HG03460 (cell line): ENCODE data around the gene CHST12.
"Not testable (repeated sequence)": the region's sequence is repeated elsewhere in the genome, so short reads cannot be mapped to it uniquely, and the experiment has no call there.

ENCODE experiments used
- ATAC-seq: cut with Tn5 transposase; IDR thresholded peaks from one replicate; pipeline ENCODE4 v1.9.1; 2021; ENCODE audit not compliant: unreplicated experiment

The CHST12 gene

DNA sequence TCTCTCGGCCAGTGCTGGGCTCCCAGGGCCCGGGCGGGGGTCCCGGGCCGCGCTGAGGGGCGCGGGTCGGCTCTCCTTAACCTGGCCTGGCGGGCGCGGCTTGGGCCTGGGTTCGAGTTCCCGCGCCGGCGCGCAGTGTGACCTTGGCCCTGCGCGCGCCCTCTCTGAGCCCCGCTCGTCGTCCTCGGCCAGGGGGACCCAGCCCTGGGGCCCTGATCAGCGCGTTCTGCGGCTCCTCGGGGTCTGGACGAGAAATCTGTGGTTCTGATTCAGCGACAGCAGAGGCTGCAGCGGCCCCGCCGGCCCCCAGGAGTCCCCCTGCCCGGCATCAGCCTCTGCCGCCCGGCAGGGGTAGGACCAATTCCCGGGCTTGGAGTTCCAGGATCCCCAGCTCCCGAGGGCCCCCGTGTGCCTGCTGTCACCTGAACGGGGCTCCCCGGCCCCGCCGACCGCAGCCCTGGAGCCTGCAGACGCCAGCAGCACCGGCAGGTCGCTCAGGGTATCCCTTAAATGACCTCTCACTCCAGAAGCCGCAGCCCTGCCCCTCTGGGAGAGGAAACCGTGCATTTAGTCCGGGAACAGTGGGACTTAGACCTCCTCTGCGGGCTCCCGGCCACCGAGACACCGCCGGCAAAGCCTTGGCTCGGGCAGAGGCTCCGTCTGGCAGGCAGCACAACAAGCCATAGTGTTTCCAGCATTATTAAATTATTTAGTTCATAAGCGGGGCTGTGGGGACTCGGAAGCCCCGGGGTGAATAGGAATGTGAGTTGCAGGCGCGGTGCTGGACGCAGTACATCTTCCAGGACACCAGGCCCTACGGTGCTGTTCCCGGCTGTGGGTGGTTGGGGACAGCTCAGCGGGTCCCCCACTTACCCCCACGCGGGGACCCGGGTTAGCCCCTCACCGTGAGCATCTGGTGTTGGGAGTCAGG, 572 bp downstream of the CHST12 start:
- ATAC-seq = peak; percentile 1

DNA sequence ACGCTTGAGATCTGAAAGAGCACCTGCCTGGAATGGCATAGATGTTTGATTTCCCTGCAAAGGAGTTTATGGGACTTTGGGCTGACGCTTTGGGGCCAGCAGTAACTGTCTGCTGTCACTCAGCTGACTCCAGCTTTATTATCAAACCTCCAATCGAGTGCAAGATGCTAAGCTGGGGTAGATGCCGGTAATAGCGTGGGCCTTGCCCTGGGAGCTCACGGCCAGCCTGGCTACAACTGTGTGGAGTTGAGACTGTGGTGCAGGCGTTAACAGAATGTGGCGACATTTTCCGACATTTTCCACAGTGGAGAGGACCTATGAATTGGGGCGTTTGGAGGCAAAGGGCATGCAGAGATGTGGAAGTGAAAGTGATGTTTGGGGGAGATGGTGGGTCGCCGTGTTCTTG, 1.3 kb downstream of the CHST12 start:
- no peak for ATAC-seq

DNA sequence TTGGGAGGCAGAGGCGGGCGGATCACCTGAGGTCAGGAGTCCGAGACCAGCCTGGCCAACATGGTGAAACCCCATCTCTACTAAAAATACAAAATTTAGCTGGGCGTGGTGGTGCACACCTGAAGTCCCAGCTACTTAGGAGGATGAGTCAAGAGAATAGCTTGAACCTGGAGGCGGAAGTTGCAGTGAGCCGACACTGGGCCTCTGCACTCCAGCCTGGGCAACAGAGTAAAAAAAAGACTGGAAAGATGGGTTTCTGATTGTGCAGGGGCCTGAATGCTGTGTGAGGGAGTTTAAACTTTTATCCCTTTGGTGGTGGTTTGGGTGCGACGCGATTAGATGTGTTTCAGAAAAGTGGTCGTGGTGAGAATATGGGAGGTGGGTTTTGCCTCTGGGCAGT, 1.8 kb downstream of the CHST12 start:
- no peak for ATAC-seq

DNA sequence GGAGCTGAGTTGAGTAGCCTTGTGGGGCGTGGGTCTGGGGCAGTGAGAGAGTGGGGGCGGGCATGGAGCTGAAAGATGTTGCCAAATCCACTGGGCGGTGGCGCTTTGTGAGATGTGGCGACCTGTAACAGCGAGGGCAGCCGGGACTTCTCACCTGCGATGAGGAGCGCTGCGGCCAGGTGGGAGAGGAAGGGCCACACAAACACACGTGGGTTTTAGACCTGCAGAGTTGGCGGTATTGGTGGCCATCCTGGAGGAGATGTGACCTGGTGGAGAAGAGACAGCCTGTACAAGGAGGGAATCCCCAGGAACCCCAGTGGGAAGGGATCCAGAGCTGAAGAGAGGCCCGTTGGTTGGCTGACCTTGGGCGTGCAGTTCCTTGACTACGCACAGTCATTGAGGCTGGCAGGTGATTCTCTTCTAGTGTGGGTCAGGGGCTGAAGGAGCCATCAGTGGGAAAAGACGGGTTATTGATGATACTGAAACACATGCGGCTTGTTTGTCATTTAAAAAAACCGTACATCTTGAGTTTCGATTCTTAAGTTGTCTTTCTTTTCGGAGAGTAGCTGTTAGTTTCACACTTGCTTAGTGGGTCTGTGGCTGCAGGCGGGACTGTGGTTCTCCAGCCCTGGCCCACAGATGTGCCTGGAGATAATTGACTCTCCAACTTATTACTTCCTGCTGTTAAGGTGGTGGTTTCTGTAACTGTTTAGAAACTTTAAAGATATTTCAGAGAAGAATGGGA, 2.4 kb downstream of the CHST12 start:
- peak; percentile 48 for ATAC-seq

DNA sequence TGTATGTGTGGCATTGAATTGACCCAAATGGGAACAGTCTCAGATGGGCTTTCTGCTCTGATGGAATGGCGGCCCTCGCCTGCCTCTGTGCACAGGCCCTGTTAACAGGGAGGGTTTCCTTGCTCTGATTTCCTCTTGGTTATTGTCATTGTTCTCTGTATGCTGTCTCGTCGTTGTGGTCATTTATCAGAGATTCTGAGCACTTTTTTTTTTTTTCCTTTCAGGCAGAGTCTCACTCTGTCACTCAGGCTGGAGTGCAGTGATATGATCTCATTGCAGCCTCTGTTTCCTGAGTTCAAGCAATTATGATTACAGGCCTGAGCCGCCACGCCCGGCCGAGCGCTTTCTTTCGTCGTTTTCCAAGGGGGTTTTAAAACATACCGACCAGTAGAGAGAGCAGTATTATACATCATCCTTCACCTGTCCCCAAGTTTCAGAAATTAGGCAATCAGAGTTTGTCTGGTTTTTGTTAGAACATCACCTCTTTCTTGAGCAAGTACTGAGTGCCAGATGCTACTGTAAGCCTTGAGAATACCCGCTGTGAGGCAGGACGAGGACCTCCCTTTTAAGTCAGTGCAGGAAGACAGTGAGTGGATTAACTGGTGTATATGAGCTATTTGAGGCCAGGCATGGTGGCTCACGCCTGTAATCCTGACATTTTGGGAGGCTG, 6.5 kb downstream of the CHST12 start:
- no peak for ATAC-seq

DNA sequence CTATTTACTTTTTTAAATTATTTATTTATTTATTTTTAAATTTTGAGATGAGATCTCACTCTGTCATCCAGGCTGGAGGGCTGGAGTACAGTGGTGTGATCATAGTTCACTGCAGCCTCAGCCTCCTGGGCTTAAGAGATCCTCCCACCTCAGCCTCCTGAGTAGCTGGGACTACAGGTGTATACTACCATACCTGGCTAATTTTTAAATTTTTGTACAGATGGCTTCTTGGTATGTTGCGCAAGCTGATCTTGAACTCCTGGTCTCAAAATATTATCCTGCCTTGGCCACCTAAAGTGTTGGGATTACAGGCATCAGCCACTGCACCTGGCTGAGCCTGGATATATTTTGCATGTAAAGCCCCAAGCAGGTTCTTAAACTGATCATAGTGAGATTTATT, 7.6 kb downstream of the CHST12 start:
- ATAC-seq = no peak

DNA sequence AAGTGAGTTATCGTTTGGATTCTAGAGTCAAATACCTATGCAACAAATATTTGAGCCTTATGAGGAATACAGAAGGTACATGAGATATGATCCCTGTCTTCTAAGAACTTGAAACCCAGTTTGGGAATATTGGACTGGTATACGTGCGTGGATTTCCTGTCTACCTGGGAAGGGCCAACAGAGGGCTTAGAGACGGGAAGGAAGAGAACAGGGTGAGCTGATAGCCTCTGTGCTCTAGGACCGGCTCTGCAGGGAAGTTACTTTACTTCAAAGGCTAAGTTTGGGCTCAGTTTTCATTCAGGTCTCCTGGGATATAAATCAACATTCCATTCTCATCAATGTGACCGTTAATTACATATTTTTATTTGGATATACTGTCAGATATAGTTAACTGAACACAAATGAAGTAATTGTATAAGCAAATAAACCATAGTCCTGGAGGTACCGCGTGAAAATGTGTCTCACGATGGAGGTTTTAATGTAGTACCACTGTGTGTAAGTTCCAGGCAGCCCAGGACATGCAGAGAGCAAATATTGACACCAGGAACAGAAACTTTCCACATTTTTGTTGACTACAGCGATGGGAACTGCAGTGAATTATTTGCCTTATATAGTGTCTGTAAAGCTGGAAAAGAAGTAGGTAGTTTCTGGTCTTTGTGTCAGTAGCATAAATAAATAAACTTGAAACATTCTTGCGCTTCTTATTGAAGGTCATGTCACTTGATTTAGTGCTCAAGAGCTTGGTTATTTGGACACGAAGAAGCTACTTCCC, 8.6 kb downstream of the CHST12 start:
- ATAC-seq = no peak

DNA sequence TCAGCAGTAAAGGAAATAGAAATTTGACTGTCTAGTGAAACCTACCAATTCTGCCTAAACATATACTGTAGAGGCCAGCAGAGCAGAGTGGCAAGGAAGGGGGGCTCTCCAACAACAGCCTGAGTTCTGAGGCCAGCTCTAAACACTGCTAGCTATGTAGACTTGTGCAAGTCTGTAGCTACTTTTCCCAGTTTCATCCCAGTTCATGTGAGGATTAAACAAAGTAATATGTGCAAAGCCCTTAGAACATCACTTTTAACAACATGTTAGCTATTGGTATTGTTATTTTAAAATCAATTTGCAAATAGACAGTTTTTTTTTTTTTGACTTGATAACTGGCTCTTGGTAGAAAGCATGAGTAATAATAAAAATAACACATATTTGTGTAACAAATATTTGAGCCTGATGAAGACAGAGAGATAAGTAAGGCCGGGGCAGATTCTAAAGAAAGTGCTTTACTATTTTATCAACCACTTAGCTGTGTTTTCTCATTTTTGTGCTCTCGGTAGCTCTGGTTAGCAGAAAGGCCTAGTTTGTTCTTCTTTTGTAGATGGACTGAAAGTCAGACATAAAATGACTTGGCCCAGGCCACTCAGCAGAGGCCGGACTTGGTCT, 9.3 kb downstream of the CHST12 start:
- ATAC-seq = no peak

DNA sequence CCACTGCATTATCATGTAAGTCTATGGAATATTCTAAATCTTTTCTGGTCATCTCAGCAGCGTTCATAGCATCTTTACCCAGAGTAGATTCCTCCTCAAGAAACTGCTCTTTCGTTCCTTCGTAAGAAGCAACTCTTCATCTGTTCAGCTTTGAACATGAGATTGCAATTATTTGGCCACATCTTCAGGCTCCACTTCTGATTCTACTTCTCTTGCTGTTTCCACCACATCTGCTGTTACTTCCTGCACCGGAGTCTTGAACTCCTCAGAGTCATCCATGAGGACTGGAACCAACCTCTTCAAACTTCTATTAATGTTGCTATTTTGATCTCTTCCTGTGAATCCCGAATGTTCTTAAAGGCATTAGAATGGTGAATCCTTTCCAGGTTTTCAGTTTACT, 12.7 kb downstream of the CHST12 start:
- ATAC-seq = no peak

DNA sequence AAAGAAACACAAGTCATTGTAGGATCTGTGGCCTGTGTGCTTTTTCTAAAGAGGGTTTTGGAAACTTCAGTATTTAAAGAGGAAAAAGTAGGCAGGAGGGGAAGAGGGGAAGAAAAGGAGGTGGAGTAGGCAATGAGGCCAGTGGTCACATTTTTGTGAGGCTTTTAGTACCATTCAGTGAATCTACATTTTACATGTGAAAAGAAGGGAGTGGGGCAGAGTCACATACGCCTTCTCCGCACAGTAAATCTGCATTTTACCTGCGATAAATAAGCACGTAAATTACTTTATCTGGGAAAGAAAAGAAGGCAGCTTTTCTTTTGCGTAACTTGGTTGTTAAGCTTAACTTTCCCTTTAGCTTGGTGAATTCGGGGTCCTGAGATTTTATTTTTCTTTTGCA, 13.2 kb downstream of the CHST12 start:
- no peak for ATAC-seq

DNA sequence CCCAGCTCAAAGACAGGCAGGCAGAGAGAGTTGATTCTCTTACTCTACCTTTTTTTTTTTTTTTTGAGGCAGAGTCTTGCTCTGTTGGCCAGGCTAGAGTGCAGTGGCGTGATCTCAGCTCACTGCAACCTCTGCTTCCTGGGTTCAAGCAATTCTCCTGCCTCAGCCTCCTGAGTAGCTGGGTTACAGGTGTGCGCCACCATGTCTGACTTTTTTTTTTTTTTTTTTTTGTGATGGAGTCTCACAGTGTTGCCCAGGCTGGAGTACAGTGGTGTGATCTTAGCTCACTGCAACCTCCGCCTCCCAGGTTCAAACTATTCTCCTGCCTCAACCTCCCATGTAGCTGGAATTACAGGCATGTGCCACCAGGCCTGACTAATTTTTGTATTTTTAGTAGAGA, 13.8 kb downstream of the CHST12 start:
- ATAC-seq = not testable (repeated sequence)

DNA sequence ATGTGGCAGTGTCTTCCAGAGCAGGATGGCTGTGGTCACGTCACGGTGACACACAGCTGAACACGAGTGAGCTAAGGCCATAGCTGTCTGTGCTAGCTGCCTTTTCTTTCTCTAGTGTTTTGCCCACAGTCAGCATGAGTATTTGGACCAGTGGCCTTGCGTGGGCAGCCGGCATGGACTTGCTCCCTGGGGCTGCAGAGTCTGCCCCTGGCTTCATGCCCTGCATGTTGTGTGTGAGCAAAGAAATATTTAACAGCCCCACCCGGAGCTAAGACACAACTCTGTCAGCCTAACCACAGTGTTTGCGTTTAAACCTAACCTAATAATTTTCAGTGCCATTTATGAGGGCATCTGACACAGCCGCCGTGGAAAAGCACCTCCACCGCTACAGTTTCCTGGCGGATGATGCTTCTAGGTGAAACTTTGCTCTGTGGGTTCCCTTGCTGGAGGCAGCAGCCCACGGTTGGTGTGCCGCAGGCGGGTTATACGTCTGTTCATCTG, 14.6 kb downstream of the CHST12 start:
- ATAC-seq = no peak

DNA sequence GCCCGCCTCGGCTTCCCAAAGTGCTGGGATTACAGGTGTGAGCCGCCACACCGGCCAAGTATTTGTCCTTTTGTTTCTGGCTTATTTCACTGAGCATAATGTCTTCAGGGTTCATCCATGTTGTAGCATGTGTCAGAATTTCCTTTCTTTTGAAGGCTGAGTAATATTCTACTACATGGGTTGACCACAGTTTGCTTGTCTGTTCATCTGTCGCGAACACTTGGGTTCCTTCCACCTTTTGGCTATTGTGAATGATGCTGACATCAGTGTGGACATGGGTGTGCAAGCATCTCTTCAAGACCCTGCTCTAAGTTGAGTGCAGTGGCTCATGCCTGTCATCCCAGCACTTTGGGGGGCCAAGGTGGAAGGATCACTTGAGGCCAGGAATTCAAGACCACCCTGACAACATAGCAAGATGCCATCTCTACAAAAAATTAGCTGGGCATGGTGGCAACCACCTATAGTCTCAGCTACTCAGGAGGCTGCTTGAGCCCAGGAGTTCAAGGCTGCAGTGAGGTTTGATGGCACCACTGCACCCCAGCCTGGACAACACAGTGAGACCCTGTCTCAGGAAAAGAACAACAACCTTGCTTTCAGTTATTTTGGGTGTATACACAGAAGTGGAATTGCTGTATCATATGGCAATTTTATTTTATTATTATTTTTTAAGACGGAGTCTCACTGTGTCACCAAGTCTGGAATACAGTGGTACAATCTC, 17.0 kb downstream of the CHST12 start:
- ATAC-seq = no peak

DNA sequence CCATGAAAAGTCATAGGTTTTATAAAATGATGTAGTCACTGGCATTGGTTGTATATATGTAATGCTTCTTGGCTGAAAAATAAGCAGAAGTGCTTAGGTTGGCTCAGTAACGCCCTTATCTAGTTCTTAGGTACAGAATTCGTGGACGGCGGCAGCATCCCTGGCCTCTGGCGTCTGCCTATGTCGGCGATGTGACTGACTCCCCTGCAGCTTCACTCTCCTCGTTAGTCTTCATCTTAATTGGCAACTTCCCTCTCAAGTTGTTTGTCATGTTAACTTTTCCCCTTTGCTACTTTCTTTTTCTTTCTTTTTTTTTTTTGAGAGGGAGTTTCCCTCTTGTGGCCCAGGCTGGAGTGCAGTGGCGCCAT, 18.5 kb downstream of the CHST12 start:
- no peak for ATAC-seq

DNA sequence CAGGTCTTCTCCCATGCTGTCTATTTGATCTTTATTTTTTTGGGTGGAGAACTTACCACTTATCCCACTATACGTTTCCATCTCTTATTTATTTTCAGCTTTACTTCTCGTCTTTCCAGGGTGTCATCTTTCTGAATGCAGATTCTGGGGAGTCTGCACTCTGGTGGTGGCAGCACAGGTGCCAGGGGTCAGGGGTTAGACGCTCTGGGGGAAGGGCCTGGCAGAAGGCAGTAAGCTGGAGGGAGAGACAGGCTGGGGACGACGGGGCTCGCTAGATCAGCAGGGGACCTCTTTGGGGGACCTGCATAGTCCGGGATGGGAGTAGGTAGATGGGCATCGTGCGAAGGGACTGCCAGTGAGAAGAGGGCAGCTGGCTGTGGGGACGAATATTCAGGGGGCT, 22.3 kb downstream of the CHST12 start:
- no peak for ATAC-seq

DNA sequence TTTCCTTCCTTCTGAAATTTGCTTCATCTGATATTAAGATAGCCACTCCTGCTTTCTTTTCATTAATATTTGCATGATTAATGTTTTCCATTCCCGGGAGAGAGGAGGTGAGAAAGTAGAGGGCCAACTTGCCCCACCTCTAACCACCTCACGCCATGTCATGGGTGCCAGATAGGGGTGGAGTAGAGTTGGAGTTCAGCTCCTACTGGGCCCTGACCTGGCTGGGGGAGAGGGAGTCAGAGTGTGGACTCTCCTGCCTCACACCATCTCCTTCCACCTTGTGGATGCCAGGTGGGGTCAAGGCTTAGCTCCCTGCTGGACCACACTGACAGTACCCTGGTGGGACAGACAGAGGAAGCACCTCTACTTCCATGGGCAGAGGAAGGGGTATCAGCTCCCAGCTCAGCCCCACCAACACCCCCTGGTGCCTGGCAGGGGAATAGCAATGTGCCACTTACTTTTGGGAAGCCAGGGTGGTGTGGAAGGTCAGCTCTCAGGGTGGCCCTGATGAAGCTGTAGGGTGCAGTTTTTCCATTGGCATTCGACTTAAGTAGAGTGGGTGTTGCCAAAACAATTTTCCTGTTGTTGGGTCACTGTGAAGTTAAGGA, 28.0 kb downstream of the CHST12 start:
- ATAC-seq = no peak

DNA sequence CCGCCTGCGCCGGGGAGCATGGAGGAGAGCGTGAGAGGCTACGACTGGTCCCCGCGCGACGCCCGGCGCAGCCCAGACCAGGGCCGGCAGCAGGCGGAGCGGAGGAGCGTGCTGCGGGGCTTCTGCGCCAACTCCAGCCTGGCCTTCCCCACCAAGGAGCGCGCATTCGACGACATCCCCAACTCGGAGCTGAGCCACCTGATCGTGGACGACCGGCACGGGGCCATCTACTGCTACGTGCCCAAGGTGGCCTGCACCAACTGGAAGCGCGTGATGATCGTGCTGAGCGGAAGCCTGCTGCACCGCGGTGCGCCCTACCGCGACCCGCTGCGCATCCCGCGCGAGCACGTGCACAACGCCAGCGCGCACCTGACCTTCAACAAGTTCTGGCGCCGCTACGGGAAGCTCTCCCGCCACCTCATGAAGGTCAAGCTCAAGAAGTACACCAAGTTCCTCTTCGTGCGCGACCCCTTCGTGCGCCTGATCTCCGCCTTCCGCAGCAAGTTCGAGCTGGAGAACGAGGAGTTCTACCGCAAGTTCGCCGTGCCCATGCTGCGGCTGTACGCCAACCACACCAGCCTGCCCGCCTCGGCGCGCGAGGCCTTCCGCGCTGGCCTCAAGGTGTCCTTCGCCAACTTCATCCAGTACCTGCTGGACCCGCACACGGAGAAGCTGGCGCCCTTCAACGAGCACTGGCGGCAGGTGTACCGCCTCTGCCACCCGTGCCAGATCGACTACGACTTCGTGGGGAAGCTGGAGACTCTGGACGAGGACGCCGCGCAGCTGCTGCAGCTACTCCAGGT, 29.7 kb downstream of the CHST12 start:
- no peak for ATAC-seq

DNA sequence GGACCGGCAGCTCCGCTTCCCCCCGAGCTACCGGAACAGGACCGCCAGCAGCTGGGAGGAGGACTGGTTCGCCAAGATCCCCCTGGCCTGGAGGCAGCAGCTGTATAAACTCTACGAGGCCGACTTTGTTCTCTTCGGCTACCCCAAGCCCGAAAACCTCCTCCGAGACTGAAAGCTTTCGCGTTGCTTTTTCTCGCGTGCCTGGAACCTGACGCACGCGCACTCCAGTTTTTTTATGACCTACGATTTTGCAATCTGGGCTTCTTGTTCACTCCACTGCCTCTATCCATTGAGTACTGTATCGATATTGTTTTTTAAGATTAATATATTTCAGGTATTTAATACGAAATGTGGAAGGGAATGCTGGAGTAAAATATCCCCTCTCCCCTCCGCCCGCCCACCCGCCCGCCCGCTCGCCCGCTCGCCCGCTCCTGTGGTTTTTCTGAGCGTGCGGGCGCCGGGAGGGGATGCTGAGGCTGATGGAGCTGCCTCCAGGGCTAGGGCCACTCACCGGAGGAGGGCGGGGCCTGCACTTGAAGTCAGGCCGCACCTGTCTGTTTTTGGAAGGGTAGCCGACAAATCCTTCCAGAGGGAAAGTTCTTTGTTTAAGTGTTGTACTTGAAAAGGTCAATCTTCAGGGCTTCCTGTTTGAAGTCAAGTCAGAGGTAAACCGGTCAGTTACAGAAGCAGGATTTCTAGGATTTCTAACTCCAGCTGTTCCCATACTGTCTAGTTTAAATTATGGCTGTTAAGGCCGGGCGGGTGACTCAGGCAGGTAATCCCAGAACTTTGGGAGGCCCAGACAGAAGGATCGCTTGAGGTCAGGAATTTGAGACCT, 30.5 kb downstream of the CHST12 start:
- ATAC-seq = no peak
